Suprapubic skin (tissue), 4 donors: ENCODE results near the gene PYM1. TPM values are rescaled to one million over a fixed set of nuclear protein-coding genes. Genes with fewer than 3 reads are reported as not detected.

Experiments
- DNase-seq, 2 donors: peaks; one replicate each; pipeline ENCODE4 v3.0.0-alpha.2; 2019; ENCODE audit warnings: low spot score in 2 of 2
- H3K27ac ChIP-seq: fragments of 200-600 bp; sonication (generic); one replicate; pipeline ENCODE4 v1.5.1; 2019
- H3K27me3 ChIP-seq: fragments of 200-600 bp; sonication (generic); one replicate; pipeline ENCODE4 v1.5.1; 2019
- H3K36me3 ChIP-seq: fragments of 200-600 bp; sonication (generic); one replicate; pipeline ENCODE4 v1.5.1; 2019
- H3K4me1 ChIP-seq: fragments of 200-600 bp; sonication (generic); one replicate; pipeline ENCODE4 v1.5.1; 2019
- H3K4me3 ChIP-seq: fragments of 200-600 bp; sonication (generic); one replicate; pipeline ENCODE4 v1.5.1; 2019; ENCODE audit warnings: mild to moderate bottlenecking
- H3K9me3 ChIP-seq: fragments of 200-600 bp; sonication (generic); one replicate; pipeline ENCODE4 v1.5.1; 2019
- EP300 ChIP-seq: sonication (generic); formaldehyde crosslinking; IDR thresholded peaks from one replicate; pipeline ENCODE4 v1.6.1; 2017; ENCODE audit warnings: antibody characterized with exemption
- POLR2A ChIP-seq, 2 donors: fragments of 450-650 bp; IDR thresholded peaks; one replicate each; pipeline ENCODE4 v1.6.1; 2017; ENCODE audit warnings: antibody characterized with exemption in 2 of 2, mild to moderate bottlenecking in 2 of 2, moderate library complexity in 2 of 2
- POLR2AphosphoS5 ChIP-seq, 3 donors: sonication (generic); formaldehyde crosslinking; IDR thresholded peaks; one replicate each; pipeline ENCODE4 v1.6.1; 2017; ENCODE audit warnings: antibody characterized with exemption in 3 of 3
- WGBS: methylation state at CpG from one replicate; pipeline ENCODE4 v1.1.5; 2018; 5-methylcytosine and 5-hydroxymethylcytosine counted together
- total RNA-seq, 4 donors: library from RNA; depleted of rRNA; stranded (reverse); fragments of >200 nt; gene quantifications; one replicate each; pipeline ENCODE4 v1.1.0, GENCODE V29; 2016
- TF ChIP-seq, protein P1 (sequence below), 2 donors: fragments of 200-600 bp in 1 of 2; fragments of 450-650 bp in 1 of 2; sonication (generic) in 1 of 2; IDR thresholded peaks; one replicate each; pipeline ENCODE4 v1.5.1; 2016 to 2019; ENCODE audit warnings: antibody characterized with exemption in 2 of 2, mild to moderate bottlenecking in 1 of 2, moderate library complexity in 1 of 2

The PYM1 gene
- total RNA-seq, 4 donors from 2014 or later = 32.0 to 41.8 (median 37.4) TPM

DNA sequence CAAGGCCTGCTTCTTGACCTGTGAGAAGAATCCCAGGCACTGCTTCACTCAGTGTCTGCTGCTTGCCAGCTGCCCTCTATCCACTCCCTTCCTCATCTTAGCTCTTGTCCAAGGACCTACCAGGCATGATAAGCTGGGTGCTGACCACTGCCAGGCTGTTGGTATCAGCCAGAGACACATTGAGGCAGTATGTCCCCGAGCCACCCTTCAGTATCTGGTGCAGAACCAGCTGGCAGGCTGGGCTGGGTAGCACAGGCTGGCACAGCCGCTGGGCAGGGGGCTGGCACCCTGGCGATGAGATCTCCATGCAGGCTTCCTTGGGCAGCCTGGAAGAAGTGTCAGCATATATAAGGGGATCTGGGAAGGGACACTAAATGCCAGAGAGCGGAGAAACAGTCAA is 27.6 kb upstream of the PYM1 start:
- H3K4me3 ChIP-seq = no peak overlapping the region
- DNase-seq = no peak
- H3K36me3 ChIP-seq = peaks cover 37% of the 10 kb centered on the region
- no peaks in the 10 kb centered on the region for H3K27me3 ChIP-seq
- TF ChIP-seq EP300 (no peak), POLR2A (IDR thresholded peaks at IDR 0.05) (no peak), POLR2AphosphoS5 (IDR thresholded peaks at IDR 0.05) (no peak)
- TF ChIP-seq, protein P1, sequence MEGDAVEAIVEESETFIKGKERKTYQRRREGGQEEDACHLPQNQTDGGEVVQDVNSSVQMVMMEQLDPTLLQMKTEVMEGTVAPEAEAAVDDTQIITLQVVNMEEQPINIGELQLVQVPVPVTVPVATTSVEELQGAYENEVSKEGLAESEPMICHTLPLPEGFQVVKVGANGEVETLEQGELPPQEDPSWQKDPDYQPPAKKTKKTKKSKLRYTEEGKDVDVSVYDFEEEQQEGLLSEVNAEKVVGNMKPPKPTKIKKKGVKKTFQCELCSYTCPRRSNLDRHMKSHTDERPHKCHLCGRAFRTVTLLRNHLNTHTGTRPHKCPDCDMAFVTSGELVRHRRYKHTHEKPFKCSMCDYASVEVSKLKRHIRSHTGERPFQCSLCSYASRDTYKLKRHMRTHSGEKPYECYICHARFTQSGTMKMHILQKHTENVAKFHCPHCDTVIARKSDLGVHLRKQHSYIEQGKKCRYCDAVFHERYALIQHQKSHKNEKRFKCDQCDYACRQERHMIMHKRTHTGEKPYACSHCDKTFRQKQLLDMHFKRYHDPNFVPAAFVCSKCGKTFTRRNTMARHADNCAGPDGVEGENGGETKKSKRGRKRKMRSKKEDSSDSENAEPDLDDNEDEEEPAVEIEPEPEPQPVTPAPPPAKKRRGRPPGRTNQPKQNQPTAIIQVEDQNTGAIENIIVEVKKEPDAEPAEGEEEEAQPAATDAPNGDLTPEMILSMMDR (IDR thresholded peaks at IDR 0.05) = no peak
- 83% methylated on average over 3 of the region's 4 CpGs for WGBS
- peak overlapping the region; percentile 67 for H3K27ac ChIP-seq
- peaks cover 37% of the 10 kb centered on the region for H3K4me1 ChIP-seq
- H3K9me3 ChIP-seq = no peaks in the 10 kb centered on the region

GRCh38 chr12:55946553-55946952 is 18.9 kb upstream of the PYM1 start:
- H3K4me3 ChIP-seq = no peak overlapping the region
- H3K36me3 ChIP-seq = peaks cover 69% of the 10 kb centered on the region

DNA sequence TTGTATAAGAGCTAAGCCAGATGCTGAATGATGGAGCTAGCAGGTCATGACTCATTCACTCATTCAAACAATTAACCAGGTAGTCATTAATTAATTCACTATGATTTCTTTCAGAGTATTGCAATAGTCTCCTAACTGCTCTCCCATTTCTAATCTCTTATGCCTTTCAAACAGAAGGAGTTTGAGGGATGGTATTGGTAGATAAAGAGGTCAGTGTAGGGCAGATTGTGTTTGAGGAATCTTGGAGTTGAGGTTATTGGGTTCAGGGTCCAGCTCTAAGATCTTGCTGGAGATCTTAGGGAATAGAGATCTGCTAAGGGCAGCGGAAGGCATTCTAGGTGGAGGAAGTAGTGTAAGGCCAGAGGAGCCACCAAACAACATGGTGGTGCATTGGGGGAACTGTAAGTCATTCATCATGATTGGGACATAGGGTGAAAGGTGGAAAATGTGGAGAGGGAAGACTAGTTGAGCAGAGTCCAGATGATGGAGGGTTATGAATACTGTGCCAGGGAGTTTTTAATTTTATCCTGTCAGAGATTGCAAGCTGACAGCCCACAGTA is 15.0 kb upstream of the PYM1 start:
- Histone ChIP-seq H3K4me1 (peaks cover 13% of the 10 kb centered on the region), H3K27ac (no peak overlapping the region), H3K27me3 (no peaks in the 10 kb centered on the region), H3K36me3 (peaks cover 77% of the 10 kb centered on the region), H3K9me3 (no peaks in the 10 kb centered on the region), H3K4me3 (no peak overlapping the region)
- 90% methylated on average over 1 of the region's 1 CpG for WGBS
- DNase-seq = no peak
- TF ChIP-seq, protein P1 (IDR thresholded peaks at IDR 0.05) = no peak
- TF ChIP-seq POLR2AphosphoS5 (IDR thresholded peaks at IDR 0.05) = no peak
- no peak for TF ChIP-seq POLR2A (IDR thresholded peaks at IDR 0.05)
- no peak for TF ChIP-seq EP300

More at GRCh38 chr12:55946553-55946952, 18.9 kb upstream of the PYM1 start:
- 81% methylated on average over 6 of the region's 6 CpGs for WGBS
- TF ChIP-seq, protein P1 (IDR thresholded peaks at IDR 0.05) = no peak
- TF ChIP-seq EP300 (no peak), POLR2AphosphoS5 (IDR thresholded peaks at IDR 0.05) (no peak), POLR2A (IDR thresholded peaks at IDR 0.05) (no peak)
- H3K27me3 ChIP-seq = no peaks in the 10 kb centered on the region
- DNase-seq = no peak
- no peaks in the 10 kb centered on the region for H3K4me1 ChIP-seq
- no peak overlapping the region for H3K27ac ChIP-seq
- H3K9me3 ChIP-seq = no peaks in the 10 kb centered on the region

GRCh38 chr12:55942055-55942454 is 14.4 kb upstream of the PYM1 start:
- Histone ChIP-seq H3K9me3 (no peaks in the 10 kb centered on the region), H3K27me3 (no peaks in the 10 kb centered on the region), H3K36me3 (peaks cover 73% of the 10 kb centered on the region), H3K4me3 (no peak overlapping the region), H3K4me1 (peaks cover 13% of the 10 kb centered on the region), H3K27ac (no peak overlapping the region)
- no peak for DNase-seq
- 74% methylated on average over 4 of the region's 4 CpGs for WGBS
- TF ChIP-seq POLR2AphosphoS5 (IDR thresholded peaks at IDR 0.05) = no peak
- TF ChIP-seq POLR2A (IDR thresholded peaks at IDR 0.05) = no peak
- TF ChIP-seq EP300 = no peak
- TF ChIP-seq, protein P1 (IDR thresholded peaks at IDR 0.05) = no peak

DNA sequence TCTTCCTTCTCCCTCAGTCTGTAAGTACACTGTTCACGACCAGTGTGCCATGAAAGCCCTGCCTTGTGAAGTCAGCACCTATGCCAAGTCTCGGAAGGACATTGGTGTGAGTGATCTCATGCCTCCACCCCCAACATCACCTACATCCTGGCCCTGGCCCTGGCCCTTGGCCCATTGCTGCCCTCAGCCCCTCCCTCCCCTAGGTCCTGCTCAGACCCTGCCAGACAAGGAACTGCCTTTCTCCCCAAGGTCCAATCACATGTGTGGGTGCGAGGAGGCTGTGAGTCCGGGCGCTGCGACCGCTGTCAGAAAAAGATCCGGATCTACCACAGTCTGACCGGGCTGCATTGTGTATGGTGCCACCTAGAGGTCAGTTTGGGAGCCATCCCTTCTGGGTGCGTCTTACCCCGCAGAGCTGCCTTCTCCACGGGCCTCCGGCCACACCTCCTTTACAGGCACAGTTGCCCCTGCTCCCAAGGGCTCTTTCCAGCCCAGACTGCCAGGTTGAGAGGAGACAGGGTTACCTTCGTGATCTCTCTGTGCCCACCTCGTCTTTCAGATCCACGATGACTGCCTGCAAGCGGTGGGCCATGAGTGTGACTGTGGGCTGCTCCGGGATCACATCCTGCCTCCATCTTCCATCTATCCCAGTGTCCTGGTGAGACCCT is 12.5 kb upstream of the PYM1 start:
- Histone ChIP-seq H3K4me3 (no peak overlapping the region), H3K36me3 (peaks cover 64% of the 10 kb centered on the region)
- peak; percentile 91 to 93 for DNase-seq

More for the DNA sequence above, 12.5 kb upstream of the PYM1 start:
- peak overlapping the region; percentile 40 for H3K27ac ChIP-seq
- peaks cover 25% of the 10 kb centered on the region for H3K4me1 ChIP-seq
- 15% methylated on average over 16 of the region's 18 CpGs for WGBS
- no peaks in the 10 kb centered on the region for H3K27me3 ChIP-seq
- H3K9me3 ChIP-seq = no peaks in the 10 kb centered on the region
- TF ChIP-seq POLR2AphosphoS5 (IDR thresholded peaks at IDR 0.05) = peak in 1 of 3 donors; percentile 44
- TF ChIP-seq, protein P1 (IDR thresholded peaks at IDR 0.05) = peak; percentile 85
- TF ChIP-seq EP300 = no peak
- TF ChIP-seq POLR2A (IDR thresholded peaks at IDR 0.05) = no peak
